ENCODE measurements around the gene CBR1. TPM values are rescaled to one million over a fixed set of nuclear protein-coding genes. Genes with fewer than 3 reads are reported as not detected.

The CBR1 gene
- total and polyA plus RNA-seq, 2 donors (not counting 3 experiments of a cell fraction or from before 2014, with no cell fraction given): 41.3 to 124 TPM

DNA sequence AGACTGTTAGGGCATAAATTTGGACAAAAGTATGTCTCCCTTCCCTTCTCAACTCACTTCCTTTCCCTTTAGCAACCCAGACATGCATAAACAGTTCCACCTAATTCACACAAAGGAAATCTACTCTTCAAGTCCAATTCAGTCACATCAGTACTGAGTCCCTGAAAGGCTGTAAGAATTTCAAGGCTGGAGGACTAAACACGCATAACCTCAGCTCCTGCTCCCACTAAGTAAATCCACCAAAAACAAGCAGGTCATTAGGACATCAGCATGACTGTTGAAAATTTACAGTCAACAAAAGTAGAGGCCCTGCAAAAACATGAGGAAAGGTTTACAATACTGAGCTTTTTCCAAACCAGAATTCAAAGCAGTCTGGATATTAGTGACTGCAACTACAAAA is 27.9 kb upstream of the CBR1 start:
- ChIA-PET CTCF (interaction anchor here (0.8 to 1.8 kb wide), 2 partner anchors 13 to 202 kb away, joined by 3 to 7 read pairs; no protein-coding TSS in a partner anchor), POLR2A (no interaction called here)
- dilution Hi-C loops (cut with MboI; ENCODE audit: extremely low pct_ligation_motif_present, low sequenced_read_pairs) (no loop called here), intact Hi-C loops (cut with micrococcal nuclease) (no loop called here)
- Histone ChIP-seq H3K36me3 (ENCODE audit: control insufficient read depth in 2 of 2, extremely low read depth in 1 of 2, insufficient read depth in 2 of 2, low read length in 2 of 2) (peaks cover 5 to 25% of the 10 kb centered on the region in 2 experiments), H3K4me2 (ENCODE audit: insufficient read depth, low read length) (no peak overlapping the region), H3K9ac (replicated peaks; ENCODE audit: extremely low read depth, insufficient read depth, low read length) (no peak overlapping the region), H3K4me3 (replicated peaks in 1 of 3; ENCODE audit: insufficient read depth in 1 of 3, low read depth in 1 of 3, low read length in 3 of 3) (no peak overlapping the region), H3K79me2 (ENCODE audit: control insufficient read depth, insufficient read depth, low read length) (no peaks in the 10 kb centered on the region), H4K20me1 (replicated peaks; ENCODE audit: control insufficient read depth, extremely low read depth, insufficient read depth, low read length) (no peaks in the 10 kb centered on the region), H3K27ac (ENCODE audit: insufficient read depth, low read depth, low read length) (no peak overlapping the region), H3K9me3 (replicated peaks; ENCODE audit: control insufficient read depth, insufficient read depth, low read length) (no peaks in the 10 kb centered on the region), H3K4me1 (ENCODE audit: control insufficient read depth, extremely low read depth, insufficient read depth, low read length) (peaks cover 9% of the 10 kb centered on the region), H3K27me3 (ENCODE audit: control insufficient read depth in 2 of 2, insufficient read depth in 2 of 2, low read length in 2 of 2) (no peaks in the 10 kb centered on the region), H2AFZ (ENCODE audit: low read depth, low read length) (no peak overlapping the region), H3K9me1 (replicated peaks; ENCODE audit: control insufficient read depth, extremely low read depth, insufficient read depth, low read length) (no peaks in the 10 kb centered on the region)
- FAIRE-seq (no peak), DNase-seq (ENCODE audit: low read depth, low spot score) (no peak)
- TF ChIP-seq, protein P1, sequence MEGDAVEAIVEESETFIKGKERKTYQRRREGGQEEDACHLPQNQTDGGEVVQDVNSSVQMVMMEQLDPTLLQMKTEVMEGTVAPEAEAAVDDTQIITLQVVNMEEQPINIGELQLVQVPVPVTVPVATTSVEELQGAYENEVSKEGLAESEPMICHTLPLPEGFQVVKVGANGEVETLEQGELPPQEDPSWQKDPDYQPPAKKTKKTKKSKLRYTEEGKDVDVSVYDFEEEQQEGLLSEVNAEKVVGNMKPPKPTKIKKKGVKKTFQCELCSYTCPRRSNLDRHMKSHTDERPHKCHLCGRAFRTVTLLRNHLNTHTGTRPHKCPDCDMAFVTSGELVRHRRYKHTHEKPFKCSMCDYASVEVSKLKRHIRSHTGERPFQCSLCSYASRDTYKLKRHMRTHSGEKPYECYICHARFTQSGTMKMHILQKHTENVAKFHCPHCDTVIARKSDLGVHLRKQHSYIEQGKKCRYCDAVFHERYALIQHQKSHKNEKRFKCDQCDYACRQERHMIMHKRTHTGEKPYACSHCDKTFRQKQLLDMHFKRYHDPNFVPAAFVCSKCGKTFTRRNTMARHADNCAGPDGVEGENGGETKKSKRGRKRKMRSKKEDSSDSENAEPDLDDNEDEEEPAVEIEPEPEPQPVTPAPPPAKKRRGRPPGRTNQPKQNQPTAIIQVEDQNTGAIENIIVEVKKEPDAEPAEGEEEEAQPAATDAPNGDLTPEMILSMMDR (IDR thresholded peaks at IDR 0.05; ENCODE audit: extremely low read depth in 1 of 2, insufficient read depth in 1 of 2, low read depth in 1 of 2, low read length in 2 of 2): no peak
- BruUV-seq (replicated peaks): no TSS peak

DNA sequence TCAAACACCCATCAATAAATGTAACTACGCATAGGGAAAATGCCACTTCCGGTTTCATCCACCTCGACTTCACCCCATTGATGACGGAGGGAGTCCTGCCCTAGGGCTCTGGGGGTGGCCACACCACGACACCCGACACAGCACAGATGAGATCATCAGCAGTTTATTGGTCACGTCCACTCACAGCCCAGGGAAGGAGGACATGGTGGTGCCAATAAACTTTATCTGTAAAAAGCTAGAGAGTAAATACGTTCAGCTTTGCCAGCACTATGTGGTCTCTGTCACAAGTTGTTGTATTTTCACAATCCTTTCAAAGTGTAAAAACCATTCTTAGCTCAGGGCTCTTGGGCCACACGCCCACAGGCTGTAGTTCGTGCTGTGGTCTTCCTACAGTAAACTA is 25.8 kb upstream of the CBR1 start:
- no peak overlapping the region for H3K27ac ChIP-seq (ENCODE audit: insufficient read depth, low read depth, low read length)
- dilution Hi-C loops (cut with MboI; ENCODE audit: extremely low pct_ligation_motif_present, low sequenced_read_pairs) (no loop called here), intact Hi-C loops (cut with micrococcal nuclease) (no loop called here)
- no peak overlapping the region for H3K9ac ChIP-seq (replicated peaks; ENCODE audit: extremely low read depth, insufficient read depth, low read length)
- DNase-seq (ENCODE audit: low read depth, low spot score) (no peak), FAIRE-seq (no peak)
- no peaks in the 10 kb centered on the region for H4K20me1 ChIP-seq (replicated peaks; ENCODE audit: control insufficient read depth, extremely low read depth, insufficient read depth, low read length)
- ChIA-PET CTCF (no interaction called here), POLR2A (no interaction called here)
- no peaks in the 10 kb centered on the region for H3K79me2 ChIP-seq (ENCODE audit: control insufficient read depth, insufficient read depth, low read length)
- no peak overlapping the region for H3K4me2 ChIP-seq (ENCODE audit: insufficient read depth, low read length)
- no peak overlapping the region for H2AFZ ChIP-seq (ENCODE audit: low read depth, low read length)
- H3K4me1 ChIP-seq (ENCODE audit: control insufficient read depth, extremely low read depth, insufficient read depth, low read length): peaks cover 9% of the 10 kb centered on the region
- H3K4me3 ChIP-seq (replicated peaks in 1 of 3; ENCODE audit: insufficient read depth in 1 of 3, low read depth in 1 of 3, low read length in 3 of 3): no peak overlapping the region
- no peaks in the 10 kb centered on the region for H3K9me3 ChIP-seq (replicated peaks; ENCODE audit: control insufficient read depth, insufficient read depth, low read length)
- no peaks in the 10 kb centered on the region for H3K27me3 ChIP-seq (ENCODE audit: control insufficient read depth in 2 of 2, insufficient read depth in 2 of 2, low read length in 2 of 2)
- BruUV-seq (replicated peaks): no TSS peak
- no peaks in the 10 kb centered on the region for H3K9me1 ChIP-seq (replicated peaks; ENCODE audit: control insufficient read depth, extremely low read depth, insufficient read depth, low read length)
- peaks cover 5 to 23% of the 10 kb centered on the region in 2 experiments for H3K36me3 ChIP-seq (ENCODE audit: control insufficient read depth in 2 of 2, extremely low read depth in 1 of 2, insufficient read depth in 2 of 2, low read length in 2 of 2)
- no peak for TF ChIP-seq FOS (IDR thresholded peaks at IDR 0.05; ENCODE audit: borderline replicate concordance, insufficient read depth, low read length)
- no peak for TF ChIP-seq GATA2 (IDR thresholded peaks at IDR 0.05; ENCODE audit: insufficient read depth, insufficient read length, low read depth, low read length)
- no peak for TF ChIP-seq POLR2AphosphoS5 (IDR thresholded peaks at IDR 0.05; ENCODE audit: insufficient read depth, low read depth, low read length)
- no peak for TF ChIP-seq JUN (IDR thresholded peaks at IDR 0.05; ENCODE audit: borderline replicate concordance, insufficient read depth, insufficient read length, low read depth)
- TF ChIP-seq EZH2 (IDR thresholded peaks at IDR 0.05; ENCODE audit: borderline replicate concordance, low read depth, low read length, severe bottlenecking): no peak
- TF ChIP-seq MAX (IDR thresholded peaks at IDR 0.05; ENCODE audit: insufficient read depth, insufficient read length): no peak
- TF ChIP-seq, protein P1 (IDR thresholded peaks at IDR 0.05; ENCODE audit: extremely low read depth in 1 of 2, insufficient read depth in 1 of 2, low read depth in 1 of 2, low read length in 2 of 2): no peak
- TF ChIP-seq MYC (IDR thresholded peaks at IDR 0.05; ENCODE audit: low read depth, low read length): no peak
- no peak for TF ChIP-seq POLR2A (IDR thresholded peaks at IDR 0.05; ENCODE audit: low read depth, low read length)

All from endothelial cell of umbilical vein (primary cell).